IMR-90 (cell line): ENCODE data around the gene KIAA0232. TPM values are rescaled to one million over a fixed set of nuclear protein-coding genes. Genes with fewer than 3 reads are reported as not detected.

Experiments used
- ATAC-seq: fragments of 200-7000 bp; cut with Tn5 transposase; 2 replicates; pipeline ENCODE4 v1.9.1; 2020; ENCODE audit warnings: low read depth, mild to moderate bottlenecking, moderate library complexity
- BruUV-seq: library from RNA; stranded (reverse); fragments of 400-500 nt; replicated peaks from 2 replicates; lab custom pipeline; 2021; lab: Mats Ljungman, UMichigan
- CTCF ChIA-PET: fragments of 300-600 bp; formaldehyde crosslinking; extraction: SDS; loops from one replicate; lab custom pipeline; 2021; ENCODE audit warnings: antibody characterized with exemption; lab: Yijun Ruan, JAX
- POLR2A ChIA-PET: fragments of 300-600 bp; sonication (Branson Sonifier 250); formaldehyde crosslinking; loops from one replicate; lab custom pipeline; 2022; ENCODE audit warnings: antibody characterized with exemption; ENCODE audit not compliant: unreplicated experiment; lab: Charles Lee
- DNase-seq: peaks from one replicate; pipeline ENCODE4 v3.0.0; 2013
- H2AFZ ChIP-seq: replicated peaks from 2 replicates; pipeline ENCODE3; 2013; ENCODE audit warnings: low read length, mild to moderate bottlenecking; ENCODE audit not compliant: poor library complexity
- H2AK5ac ChIP-seq: 2 replicates; pipeline ENCODE4 v1.6.1; 2013; ENCODE audit warnings: low read depth, low read length, inconsistent platforms
- H2AK9ac ChIP-seq: replicated peaks from 2 replicates; pipeline ENCODE3; 2013; ENCODE audit warnings: mild to moderate bottlenecking, low read depth, low read length, moderate library complexity; ENCODE audit not compliant: poor library complexity
- H2BK120ac ChIP-seq: 2 replicates; pipeline ENCODE4 v1.6.1; 2013; ENCODE audit warnings: low read depth, low read length, inconsistent platforms
- H2BK15ac ChIP-seq: 3 replicates; pipeline ENCODE4 v1.6.1; 2013; ENCODE audit warnings: low read depth, low read length, inconsistent platforms
- H2BK20ac ChIP-seq: 2 replicates; pipeline ENCODE4 v1.6.1; 2013; ENCODE audit warnings: low read depth, mild to moderate bottlenecking, inconsistent platforms, low read length, moderate library complexity
- H2BK5ac ChIP-seq: 2 replicates; pipeline ENCODE4 v1.6.1; 2013; ENCODE audit warnings: mild to moderate bottlenecking, low read depth, low read length, inconsistent platforms; ENCODE audit not compliant: poor library complexity, severe bottlenecking
- H3K14ac ChIP-seq: replicated peaks from 2 replicates; pipeline ENCODE4 v1.6.1; 2013; ENCODE audit warnings: low read depth, low read length, inconsistent platforms
- H3K18ac ChIP-seq: 2 replicates; pipeline ENCODE4 v1.6.1; 2013; ENCODE audit warnings: low read depth, low read length, control low read depth
- H3K23ac ChIP-seq: 2 replicates; pipeline ENCODE4 v1.6.1; 2013; ENCODE audit warnings: low read depth, low read length, inconsistent platforms
- H3K27ac ChIP-seq: 2 replicates; pipeline ENCODE4 v1.5.1; 2013; ENCODE audit warnings: mild to moderate bottlenecking, control low read depth, low read length; ENCODE audit not compliant: insufficient read depth
- H3K27me3 ChIP-seq: 2 replicates; pipeline ENCODE4 v1.6.1; 2013; ENCODE audit warnings: low read length; ENCODE audit not compliant: control insufficient read depth, insufficient read depth
- H3K36me3 ChIP-seq: 2 replicates; pipeline ENCODE4 v1.6.1; 2013; ENCODE audit warnings: low read length, mixed read lengths; ENCODE audit not compliant: control insufficient read depth, insufficient read depth
- H3K4ac ChIP-seq: 2 replicates; pipeline ENCODE4 v1.6.1; 2013; ENCODE audit warnings: low read depth, low read length, inconsistent platforms
- H3K4me1 ChIP-seq: 2 replicates; pipeline ENCODE4 v1.6.1; 2013; ENCODE audit warnings: low read length, mixed read lengths; ENCODE audit not compliant: control insufficient read depth, insufficient read depth
- H3K4me2 ChIP-seq: 2 replicates; pipeline ENCODE4 v1.6.1; 2013; ENCODE audit warnings: low read depth, mild to moderate bottlenecking, control low read depth, low read length, moderate library complexity
- H3K4me3 ChIP-seq: 2 replicates; pipeline ENCODE4 v1.5.1; 2013; ENCODE audit warnings: low read depth, mild to moderate bottlenecking, control low read depth, low read length, moderate library complexity; ENCODE audit not compliant: insufficient read depth
- H3K56ac ChIP-seq: 2 replicates; pipeline ENCODE4 v1.6.1; 2013; ENCODE audit warnings: low read length, inconsistent platforms; ENCODE audit not compliant: insufficient read depth; ENCODE audit errors: extremely low read depth
- H3K79me1 ChIP-seq, 2 experiments: 2 replicates each; pipeline ENCODE4 v1.6.1; 2013; ENCODE audit warnings: low read length in 2 of 2, inconsistent platforms in 1 of 2, low read depth in 1 of 2
- H3K9ac ChIP-seq: 2 replicates; pipeline ENCODE4 v1.6.1; 2013; ENCODE audit warnings: low read depth, low read length, control low read depth
- H3K9me1 ChIP-seq: 2 replicates; pipeline ENCODE4 v1.6.1; 2013; ENCODE audit warnings: low read length, inconsistent platforms; ENCODE audit not compliant: insufficient read depth
- H3K9me3 ChIP-seq: 2 replicates; pipeline ENCODE4 v1.6.1; 2013; ENCODE audit warnings: low read length; ENCODE audit not compliant: control insufficient read depth, insufficient read depth
- H4K20me1 ChIP-seq: 2 replicates; pipeline ENCODE4 v1.6.1; 2013; ENCODE audit warnings: low read length, inconsistent platforms; ENCODE audit not compliant: insufficient read depth
- H4K5ac ChIP-seq: 2 replicates; pipeline ENCODE4 v1.6.1; 2013; ENCODE audit warnings: mild to moderate bottlenecking, low read depth, low read length, control low read depth
- H4K8ac ChIP-seq, 2 experiments: 2 replicates each; pipeline ENCODE4 v1.6.1; 2013; ENCODE audit warnings: low read depth in 2 of 2, low read length in 2 of 2, control low read depth in 1 of 2, inconsistent platforms in 1 of 2
- H4K91ac ChIP-seq: 2 replicates; pipeline ENCODE4 v1.6.1; 2013; ENCODE audit warnings: low read depth, low read length, inconsistent platforms; ENCODE audit not compliant: insufficient read depth
- BHLHE40 ChIP-seq: fragments of 150-350 bp; IDR thresholded peaks from 2 replicates; pipeline ENCODE4 v1.6.1; 2016; ENCODE audit warnings: mild to moderate bottlenecking, low read depth, low read length
- MXI1 ChIP-seq: IDR thresholded peaks from 2 replicates; pipeline ENCODE4 v1.6.1; 2012; ENCODE audit warnings: low read depth, mild to moderate bottlenecking, low read length, moderate library complexity, borderline replicate concordance
- RCOR1 ChIP-seq: IDR thresholded peaks from 2 replicates; pipeline ENCODE4 v1.6.1; 2012; ENCODE audit warnings: mild to moderate bottlenecking, low read length, improper control_type of control experiment; ENCODE audit not compliant: insufficient replicate concordance
- RFX5 ChIP-seq: IDR thresholded peaks from 2 replicates; pipeline ENCODE4 v1.8.0; 2012; ENCODE audit warnings: low read depth, mild to moderate bottlenecking, low read length, moderate library complexity
- WGBS, 2 experiments: methylation state at CpG; one replicate each; pipeline versions ENCODE4 v1.1.5 to v1.1.7; 2013; ENCODE audit warnings: missing lambda C conversion rate in 2 of 2; ENCODE audit not compliant: insufficient read length in 1 of 2; ENCODE audit errors: extremely low coverage in 2 of 2; 5-methylcytosine and 5-hydroxymethylcytosine counted together
- dilution Hi-C: fragments of 300-500 bp; cut with HindIII; formaldehyde crosslinking; loops from one replicate; pipeline ENCODE4 v1.14.3; 2018; ENCODE audit warnings: low sequenced_read_pairs; ENCODE audit not compliant: unreplicated experiment
- in situ Hi-C: fragments of 300-500 bp; cut with MboI; formaldehyde crosslinking; loops from 3 replicates; pipeline ENCODE4 v1.14.3; 2019; ENCODE audit warnings: low sequenced_read_pairs, inconsistent platforms, mixed read lengths
- intact Hi-C: fragments of 100-400 bp; cut with micrococcal nuclease; formaldehyde crosslinking; loops from 2 replicates; pipeline ENCODE4 v1.10.0; 2022
- polyA plus RNA-seq, 3 experiments: library from polyadenylated mRNA; depleted of rRNA; stranded (reverse); fragments of >200 nt; gene quantifications; 2 replicates each; pipeline ENCODE4 v1.2.3, GENCODE V29; 2012; ENCODE audit warnings: low replicate concordance in 1 of 3
- total RNA-seq: library from RNA; depleted of rRNA; stranded (reverse); fragments of >200 nt; gene quantifications from 2 replicates; pipeline ENCODE4 v1.2.3, GENCODE V29; 2012
- TF ChIP-seq, protein P1 (sequence below): fragments of 150-350 bp; IDR thresholded peaks from 2 replicates; pipeline ENCODE4 v1.6.1; 2017; ENCODE audit warnings: mild to moderate bottlenecking, antibody characterized with exemption, low read length, low read depth
- TF ChIP-seq, protein P2 (sequence below): conservative IDR thresholded peaks from 2 replicates; pipeline ENCODE4 v1.5.1; 2012; ENCODE audit warnings: mild to moderate bottlenecking, low read depth, low read length, improper control_type of control experiment

The KIAA0232 gene
- total and polyA plus RNA-seq, 2 of the 4 experiments (the other 2 are of a cell fraction): 6.8 to 19.5 TPM

DNA sequence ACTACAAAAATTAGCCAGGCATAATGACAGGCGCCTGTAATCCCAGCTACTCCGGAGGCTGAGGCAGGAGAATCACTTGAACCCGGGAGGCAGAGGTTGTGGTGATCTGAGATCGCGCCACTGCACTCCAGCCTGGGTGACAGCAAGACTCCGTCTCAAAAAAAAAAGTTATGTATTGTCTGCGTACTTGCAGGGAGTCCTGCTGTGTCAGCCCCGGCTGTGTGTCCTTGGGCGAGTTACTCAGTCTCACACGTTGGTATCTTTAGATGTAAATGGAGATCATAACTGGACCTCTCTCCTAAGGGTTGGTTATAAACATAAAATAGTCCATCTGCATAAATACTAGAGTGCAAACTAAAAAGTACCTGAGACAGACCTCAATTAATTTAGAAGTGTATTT lies 104.4 kb downstream of the KIAA0232 start:
- Histone ChIP-seq H4K8ac (no peak overlapping the region), H3K79me1 (peaks cover 0 to 13% of the 10 kb centered on the region in 2 experiments; a peak in 2 of 4 replicates), H2BK15ac (no peak overlapping the region), H3K14ac (no peak overlapping the region), H3K36me3 (peaks cover 8% of the 10 kb centered on the region; the same call in 1 of the 2 replicates), H3K9me1 (peaks cover 8% of the 10 kb centered on the region; the same call in 1 of the 2 replicates), H4K91ac (no peak overlapping the region), H3K4me2 (no peak overlapping the region), H3K9ac (no peak overlapping the region), H3K23ac (no peak overlapping the region), H2AK5ac (no peak overlapping the region), H2AK9ac (no peak overlapping the region), H3K4me1 (peaks cover 12% of the 10 kb centered on the region), H3K4ac (no peak overlapping the region), H4K20me1 (no peaks in the 10 kb centered on the region), H3K27ac (no peak overlapping the region), H4K5ac (no peak overlapping the region), H2BK120ac (no peak overlapping the region), H3K4me3 (no peak overlapping the region), H3K56ac (no peak overlapping the region), H2BK20ac (no peak overlapping the region), H3K27me3 (no peaks in the 10 kb centered on the region), H3K18ac (no peak overlapping the region), H2BK5ac (no peak overlapping the region), H2AFZ (no peak overlapping the region), H3K9me3 (no peaks in the 10 kb centered on the region)
- ChIA-PET POLR2A (no interaction called here), CTCF (interaction anchor here (1.5 kb wide), 1 partner anchor 166 kb away, joined by 5 read pairs; no protein-coding TSS in a partner anchor)
- ATAC-seq: no peak
- TF ChIP-seq, protein P1, sequence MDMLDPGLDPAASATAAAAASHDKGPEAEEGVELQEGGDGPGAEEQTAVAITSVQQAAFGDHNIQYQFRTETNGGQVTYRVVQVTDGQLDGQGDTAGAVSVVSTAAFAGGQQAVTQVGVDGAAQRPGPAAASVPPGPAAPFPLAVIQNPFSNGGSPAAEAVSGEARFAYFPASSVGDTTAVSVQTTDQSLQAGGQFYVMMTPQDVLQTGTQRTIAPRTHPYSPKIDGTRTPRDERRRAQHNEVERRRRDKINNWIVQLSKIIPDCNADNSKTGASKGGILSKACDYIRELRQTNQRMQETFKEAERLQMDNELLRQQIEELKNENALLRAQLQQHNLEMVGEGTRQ: no peak
- no peak for TF ChIP-seq RCOR1
- no peak for TF ChIP-seq MXI1
- no peak for TF ChIP-seq BHLHE40
- no peak for TF ChIP-seq RFX5
- TF ChIP-seq, protein P2, sequence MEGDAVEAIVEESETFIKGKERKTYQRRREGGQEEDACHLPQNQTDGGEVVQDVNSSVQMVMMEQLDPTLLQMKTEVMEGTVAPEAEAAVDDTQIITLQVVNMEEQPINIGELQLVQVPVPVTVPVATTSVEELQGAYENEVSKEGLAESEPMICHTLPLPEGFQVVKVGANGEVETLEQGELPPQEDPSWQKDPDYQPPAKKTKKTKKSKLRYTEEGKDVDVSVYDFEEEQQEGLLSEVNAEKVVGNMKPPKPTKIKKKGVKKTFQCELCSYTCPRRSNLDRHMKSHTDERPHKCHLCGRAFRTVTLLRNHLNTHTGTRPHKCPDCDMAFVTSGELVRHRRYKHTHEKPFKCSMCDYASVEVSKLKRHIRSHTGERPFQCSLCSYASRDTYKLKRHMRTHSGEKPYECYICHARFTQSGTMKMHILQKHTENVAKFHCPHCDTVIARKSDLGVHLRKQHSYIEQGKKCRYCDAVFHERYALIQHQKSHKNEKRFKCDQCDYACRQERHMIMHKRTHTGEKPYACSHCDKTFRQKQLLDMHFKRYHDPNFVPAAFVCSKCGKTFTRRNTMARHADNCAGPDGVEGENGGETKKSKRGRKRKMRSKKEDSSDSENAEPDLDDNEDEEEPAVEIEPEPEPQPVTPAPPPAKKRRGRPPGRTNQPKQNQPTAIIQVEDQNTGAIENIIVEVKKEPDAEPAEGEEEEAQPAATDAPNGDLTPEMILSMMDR: no peak
- BruUV-seq: no TSS peak
- intact Hi-C loops: no loop called here
- dilution Hi-C loops: no loop called here
- WGBS, 2 experiments: 94% methylated on average over 7 of the region's 10 CpGs; no CpG with 5 or more reads in 1 of the 2 experiments
- DNase-seq: no peak
- in situ Hi-C loops: no loop called here
